HUES6 (cell line): Measurements from ENCODE around the gene RAD9B.

ENCODE experiments used
- H3K27ac ChIP-seq: 2 replicates; pipeline ENCODE4 v1.7.0; 2013; ENCODE audit warnings: low read depth, mild to moderate bottlenecking, low read length, inconsistent platforms
- H3K27me3 ChIP-seq: 2 replicates; pipeline ENCODE4 v1.6.1; 2013; ENCODE audit warnings: low read length; ENCODE audit not compliant: control insufficient read depth, insufficient read depth
- H3K36me3 ChIP-seq: 2 replicates; pipeline ENCODE4 v1.6.1; 2013; ENCODE audit warnings: low read length; ENCODE audit not compliant: control insufficient read depth, insufficient read depth
- H3K4me1 ChIP-seq: 2 replicates; pipeline ENCODE4 v1.6.1; 2013; ENCODE audit warnings: low read length; ENCODE audit not compliant: control insufficient read depth, insufficient read depth
- H3K4me3 ChIP-seq: 2 replicates; pipeline ENCODE4 v1.5.1; 2013; ENCODE audit warnings: low read depth, low read length
- H3K9ac ChIP-seq: one replicate; pipeline ENCODE4 v1.6.1; 2013; ENCODE audit warnings: mild to moderate bottlenecking, low read length
- H3K9me3 ChIP-seq: 2 replicates; pipeline ENCODE4 v1.6.1; 2013; ENCODE audit warnings: low read depth, low read length; ENCODE audit not compliant: control insufficient read depth, insufficient read depth

RAD9B gene

DNA sequence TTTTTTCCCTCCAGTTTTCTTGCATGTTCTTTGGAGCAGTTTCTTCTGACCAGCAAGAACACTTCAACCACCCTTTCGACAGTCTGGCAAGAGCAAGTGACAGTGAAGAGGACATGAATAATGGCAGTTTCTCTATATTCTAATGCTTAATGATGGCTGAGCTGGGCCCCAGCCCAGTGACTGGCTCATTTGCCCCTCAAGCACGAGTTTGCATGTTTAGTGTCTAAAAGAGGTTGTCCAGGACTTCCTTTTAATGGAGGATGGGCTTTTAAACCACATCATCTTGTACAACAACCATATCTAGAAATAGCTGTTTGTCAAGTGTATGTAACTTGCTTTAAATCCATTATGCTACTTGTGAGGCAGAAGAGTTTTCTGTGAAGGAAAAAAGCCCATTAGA lies 28.4 kb downstream of the RAD9B start:
- Histone ChIP-seq H3K9ac (no peak overlapping the region), H3K27me3 (no peaks in the 10 kb centered on the region), H3K9me3 (no peaks in the 10 kb centered on the region), H3K36me3 (0 out of 2 replicates have a peak, but pooled peaks cover 4% of the 10 kb centered on the region), H3K27ac (no peak overlapping the region), H3K4me1 (no peaks in the 10 kb centered on the region), H3K4me3 (no peak overlapping the region)

DNA sequence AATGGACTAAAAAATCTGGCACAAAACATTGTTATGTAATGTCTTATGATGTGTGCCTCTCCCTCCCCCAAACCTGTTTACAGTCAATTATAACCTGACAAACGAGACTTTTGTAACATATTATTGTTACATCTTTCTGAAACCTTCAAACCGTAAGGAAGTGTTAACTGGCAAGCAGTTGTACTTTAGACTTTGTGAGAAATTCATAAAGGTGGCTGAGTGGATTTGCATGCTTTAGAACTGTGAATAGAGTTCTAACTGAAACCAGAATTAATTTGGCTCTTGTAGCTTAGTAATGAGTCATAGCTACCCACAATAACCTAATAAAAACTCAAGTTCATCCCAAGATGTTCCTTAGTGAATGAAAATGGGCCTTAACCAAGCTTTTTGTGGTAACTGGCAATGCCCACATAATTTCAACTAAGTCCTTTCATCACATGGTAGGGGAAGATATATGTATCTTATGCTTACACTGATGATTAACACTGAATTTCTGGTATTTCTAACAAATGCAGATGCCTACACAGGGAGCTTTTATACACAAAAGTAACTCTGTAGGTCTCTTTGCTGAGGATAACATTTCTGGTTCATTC lies 29.7 kb downstream of the RAD9B start:
- no peak overlapping the region for H3K9ac ChIP-seq
- H3K36me3 ChIP-seq: peaks cover 15% of the 10 kb centered on the region
- no peak overlapping the region for H3K4me3 ChIP-seq
- no peaks in the 10 kb centered on the region for H3K4me1 ChIP-seq
- no peaks in the 10 kb centered on the region for H3K9me3 ChIP-seq
- no peak overlapping the region for H3K27ac ChIP-seq
- no peaks in the 10 kb centered on the region for H3K27me3 ChIP-seq

GRCh38 chr12:110532644-110533043 lies 30.5 kb downstream of the RAD9B start:
- H3K9ac ChIP-seq: no peak overlapping the region
- no peaks in the 10 kb centered on the region for H3K27me3 ChIP-seq
- no peak overlapping the region for H3K4me3 ChIP-seq
- no peaks in the 10 kb centered on the region for H3K9me3 ChIP-seq
- no peak overlapping the region for H3K27ac ChIP-seq
- H3K36me3 ChIP-seq: peaks cover 22% of the 10 kb centered on the region
- H3K4me1 ChIP-seq: no peaks in the 10 kb centered on the region

DNA sequence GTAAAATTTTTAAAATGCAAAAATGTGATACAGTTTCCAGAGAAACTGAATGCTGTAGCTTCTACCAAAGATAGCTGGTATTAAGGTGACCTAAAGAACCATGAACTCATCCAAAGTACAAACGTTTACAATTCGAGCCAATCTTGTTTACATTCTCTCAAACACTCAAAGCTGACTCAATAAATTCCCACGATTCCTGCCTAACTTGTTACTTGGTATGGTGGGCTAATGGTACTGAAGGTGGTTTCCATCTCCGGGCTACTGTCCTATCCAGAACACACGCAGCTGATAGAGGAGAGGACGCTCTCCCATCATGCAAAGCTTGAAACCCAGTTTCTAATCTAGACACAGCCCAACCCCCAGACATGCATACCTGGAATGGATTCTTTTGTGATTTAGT lies 31.5 kb downstream of the RAD9B start:
- Histone ChIP-seq H3K9ac (no peak overlapping the region), H3K9me3 (no peaks in the 10 kb centered on the region), H3K27ac (no peak overlapping the region), H3K4me1 (no peaks in the 10 kb centered on the region), H3K36me3 (peaks cover 32% of the 10 kb centered on the region), H3K4me3 (no peak overlapping the region), H3K27me3 (no peaks in the 10 kb centered on the region)

DNA sequence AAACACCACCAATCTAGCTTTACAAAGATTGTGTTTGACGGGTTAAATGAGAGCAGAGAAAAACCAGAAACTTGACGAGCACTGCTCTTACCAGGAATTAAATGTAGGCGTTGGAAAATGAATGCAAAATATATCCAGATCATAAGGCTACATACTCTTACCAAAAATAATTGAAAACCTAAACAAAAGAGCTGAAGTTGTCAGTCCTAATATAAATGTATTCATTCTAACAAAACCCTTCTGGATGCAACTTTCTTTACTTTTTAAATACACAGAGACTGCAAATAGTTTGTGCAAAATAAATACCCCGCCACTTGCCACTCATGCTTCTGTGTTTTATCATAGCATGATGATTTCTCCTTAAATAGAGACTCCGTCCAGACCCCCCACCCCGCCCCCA lies 32.7 kb downstream of the RAD9B start:
- no peak overlapping the region for H3K9ac ChIP-seq
- peaks cover 40% of the 10 kb centered on the region for H3K36me3 ChIP-seq
- H3K4me1 ChIP-seq: no peaks in the 10 kb centered on the region
- H3K9me3 ChIP-seq: no peaks in the 10 kb centered on the region
- H3K27me3 ChIP-seq: no peaks in the 10 kb centered on the region
- H3K27ac ChIP-seq: no peak overlapping the region
- no peak overlapping the region for H3K4me3 ChIP-seq

GRCh38 chr12:110536834-110537604 lies 34.9 kb downstream of the RAD9B start:
- no peaks in the 10 kb centered on the region for H3K27me3 ChIP-seq
- no peak overlapping the region for H3K4me3 ChIP-seq
- H3K36me3 ChIP-seq: peaks cover 36% of the 10 kb centered on the region
- no peak overlapping the region for H3K9ac ChIP-seq
- H3K9me3 ChIP-seq: no peaks in the 10 kb centered on the region
- H3K27ac ChIP-seq: no peak overlapping the region
- no peaks in the 10 kb centered on the region for H3K4me1 ChIP-seq

DNA sequence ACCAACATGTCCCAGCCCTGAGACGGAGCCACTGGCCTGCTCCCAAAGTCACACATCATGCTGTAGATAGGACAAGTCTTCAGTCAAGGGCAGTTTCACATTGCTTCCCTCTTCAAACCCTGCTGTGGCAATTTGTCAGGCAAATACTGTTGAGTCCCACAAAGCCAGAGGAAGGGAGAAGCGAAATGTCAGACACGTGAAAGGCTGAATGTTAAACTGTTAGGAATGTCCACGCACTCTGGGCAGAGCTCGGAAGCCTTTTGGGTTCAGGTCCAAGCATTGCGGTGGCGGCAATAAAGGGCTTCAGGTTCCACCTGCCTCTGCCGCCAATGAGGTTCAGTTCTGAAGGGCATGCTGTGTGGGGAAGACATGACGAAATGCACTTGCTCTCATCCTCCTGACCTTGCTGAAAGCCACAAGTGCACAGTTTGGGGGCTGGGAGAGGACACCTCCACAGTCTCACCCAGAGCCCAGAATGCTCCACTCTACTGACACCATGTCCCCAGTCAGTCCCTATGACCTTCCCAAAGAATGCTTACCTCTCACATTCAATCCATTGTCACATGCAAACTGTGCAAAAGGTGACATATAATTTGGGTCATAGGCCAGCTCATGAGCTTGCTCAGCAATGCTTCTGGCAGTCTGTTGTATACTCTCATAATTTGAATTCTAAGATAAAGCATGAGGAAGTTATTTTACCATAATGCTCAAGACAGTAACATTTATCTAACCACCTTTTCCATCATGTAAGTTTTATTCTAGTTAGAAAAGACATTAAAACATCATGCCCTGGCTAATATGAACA lies 35.7 kb downstream of the RAD9B start:
- no peak overlapping the region for H3K9ac ChIP-seq
- H3K27me3 ChIP-seq: no peaks in the 10 kb centered on the region
- H3K36me3 ChIP-seq: peaks cover 36% of the 10 kb centered on the region
- H3K4me3 ChIP-seq: no peak overlapping the region
- no peaks in the 10 kb centered on the region for H3K9me3 ChIP-seq
- no peaks in the 10 kb centered on the region for H3K4me1 ChIP-seq
- no peak overlapping the region for H3K27ac ChIP-seq

DNA sequence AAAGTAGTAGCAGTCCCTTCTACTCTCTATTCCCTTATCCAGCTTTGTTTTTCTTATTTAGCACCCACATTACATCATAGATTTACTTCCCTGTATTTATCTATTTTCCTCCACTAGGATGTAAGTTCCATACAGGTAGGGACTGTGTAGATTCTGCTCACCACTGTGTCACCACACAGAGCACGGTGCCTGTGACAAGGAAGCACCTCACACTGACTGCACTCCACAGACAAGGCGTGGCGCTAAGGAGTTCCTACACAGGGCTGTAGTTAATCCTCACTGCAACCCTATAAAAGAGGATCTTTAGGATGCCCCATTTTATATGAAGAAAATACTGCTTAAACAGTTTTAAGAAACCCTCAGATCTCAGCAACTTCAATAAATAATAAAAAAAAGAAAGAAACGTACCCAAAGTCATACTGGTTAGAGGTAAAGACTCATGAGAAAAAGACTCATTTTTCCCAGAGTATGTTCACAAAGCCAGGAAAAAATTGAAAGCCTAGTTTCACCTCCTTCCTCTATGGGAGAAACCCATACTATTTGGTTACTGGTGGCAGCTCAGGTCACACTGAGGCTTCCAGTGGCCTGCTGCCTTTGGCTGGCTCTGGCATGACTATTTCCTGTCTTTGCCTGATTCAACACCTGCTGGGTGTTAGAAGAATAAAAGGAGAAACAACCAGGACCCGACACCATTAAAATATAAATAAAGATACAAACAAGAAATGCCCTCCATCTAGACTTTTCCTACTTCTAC lies 36.9 kb downstream of the RAD9B start:
- no peak overlapping the region for H3K27ac ChIP-seq
- H3K4me3 ChIP-seq: no peak overlapping the region
- H3K9ac ChIP-seq: no peak overlapping the region
- H3K27me3 ChIP-seq: no peaks in the 10 kb centered on the region
- H3K4me1 ChIP-seq: no peaks in the 10 kb centered on the region
- no peaks in the 10 kb centered on the region for H3K9me3 ChIP-seq
- H3K36me3 ChIP-seq: peaks cover 45% of the 10 kb centered on the region

DNA sequence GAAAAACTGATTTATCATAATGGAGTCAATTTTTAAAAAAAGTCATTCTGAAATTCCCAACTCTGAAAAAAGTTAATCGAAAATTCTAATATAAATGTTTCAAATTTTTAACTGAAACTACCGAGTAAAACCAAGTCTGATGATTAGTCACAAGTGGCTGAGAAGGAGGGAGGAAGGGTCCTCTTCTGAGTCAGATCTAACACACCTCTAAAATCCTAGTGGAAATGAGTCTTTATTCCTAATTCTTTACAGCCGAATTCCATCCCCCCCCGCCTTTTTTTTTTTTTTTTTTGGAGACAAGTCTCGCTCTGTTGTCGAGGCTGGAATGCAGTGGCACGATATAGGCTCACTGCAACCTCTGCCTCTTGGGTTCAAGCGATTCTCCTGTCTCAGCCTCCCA lies 37.9 kb downstream of the RAD9B start:
- H3K27me3 ChIP-seq: no peaks in the 10 kb centered on the region
- peaks cover 45% of the 10 kb centered on the region for H3K36me3 ChIP-seq
- no peaks in the 10 kb centered on the region for H3K4me1 ChIP-seq
- no peak overlapping the region for H3K9ac ChIP-seq
- H3K27ac ChIP-seq: no peak overlapping the region
- no peak overlapping the region for H3K4me3 ChIP-seq
- H3K9me3 ChIP-seq: no peaks in the 10 kb centered on the region

GRCh38 chr12:110543252-110543959 lies 41.3 kb downstream of the RAD9B start:
- Histone ChIP-seq H3K9ac (no peak overlapping the region), H3K4me3 (no peak overlapping the region), H3K27me3 (no peaks in the 10 kb centered on the region), H3K36me3 (peaks cover 27% of the 10 kb centered on the region), H3K4me1 (no peaks in the 10 kb centered on the region), H3K27ac (no peak overlapping the region), H3K9me3 (no peaks in the 10 kb centered on the region)
